Activated CD8-positive, alpha-beta T cell treated with anti-CD3 and anti-CD28 coated beads, Interleukin-2, amount 10 ng/mL, durations not matched to agents 7 days and 5 days (primary cell): ENCODE results near the gene PDE4B. TPM values are rescaled to one million over a fixed set of nuclear protein-coding genes. Genes with fewer than 3 reads are reported as not detected.
"Not testable (repeated sequence)": the region's sequence is repeated elsewhere in the genome, so short reads cannot be mapped to it uniquely, and the experiment has no call there.

Experiments used
- ATAC-seq: fragments of 150-1000 bp; cut with Tn5 transposase; one replicate; pipeline ENCODE4 v1.10.0; 2021; ENCODE audit warnings: moderate library complexity
- CTCF ChIA-PET: fragments of 350-600 bp; sonication (Branson Sonifier 250); formaldehyde crosslinking; loops from one replicate; lab custom pipeline; 2021; ENCODE audit warnings: antibody characterized with exemption; lab: Charles Lee
- POLR2A ChIA-PET: fragments of 350-600 bp; sonication (Branson Sonifier 250); formaldehyde crosslinking; loops from one replicate; lab custom pipeline; 2021; ENCODE audit warnings: antibody characterized with exemption; lab: Charles Lee
- DNase-seq: peaks from one replicate; pipeline ENCODE4 v3.0.0-alpha.2; 2020
- H3K27ac Mint-ChIP-seq: one replicate; pipeline ENCODE4 v1.8.0; 2021; ENCODE audit warnings: mild to moderate bottlenecking, mixed read lengths
- H3K27me3 Mint-ChIP-seq: one replicate; pipeline ENCODE4 v1.8.0; 2021; ENCODE audit warnings: low read depth, mixed read lengths
- H3K36me3 Mint-ChIP-seq: one replicate; pipeline ENCODE4 v1.8.0; 2021; ENCODE audit warnings: low read depth, mixed read lengths
- H3K4me1 Mint-ChIP-seq: one replicate; pipeline ENCODE4 v1.8.0; 2021; ENCODE audit warnings: low read depth, mixed read lengths
- H3K4me3 Mint-ChIP-seq: one replicate; pipeline ENCODE4 v1.8.0; 2021; ENCODE audit warnings: mild to moderate bottlenecking, mixed read lengths
- H3K9me3 Mint-ChIP-seq: one replicate; pipeline ENCODE4 v1.8.0; 2022; ENCODE audit warnings: mixed read lengths; ENCODE audit not compliant: insufficient read depth
- total RNA-seq, 2 experiments: library from RNA; stranded (reverse); gene quantifications; one replicate each; pipeline ENCODE4 v1.2.3, GENCODE V29; 2021

PDE4B gene
- total RNA-seq, 2 experiments from 2014 or later: 21.4 to 24.3 TPM

DNA sequence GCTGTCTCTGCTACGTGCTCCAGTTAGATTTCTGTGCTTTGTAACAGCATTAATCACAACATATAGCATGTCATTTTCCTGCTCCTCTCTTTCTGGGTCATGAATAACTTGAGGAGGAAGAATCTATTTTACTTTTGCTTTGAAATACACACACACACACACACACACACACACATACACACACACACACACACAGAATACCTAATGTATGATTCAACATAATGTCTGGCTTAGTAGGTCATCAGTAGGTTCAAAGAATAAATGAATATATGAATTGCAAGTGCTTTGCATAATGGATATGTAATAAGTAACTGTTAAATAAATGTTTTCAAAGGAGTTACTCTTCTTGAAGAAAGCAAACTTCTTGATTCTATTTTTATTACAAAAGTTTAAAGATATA is 249.0 kb downstream of the PDE4B start:
- DNase-seq (no peak), ATAC-seq (no peak)
- no peaks in the 10 kb centered on the region for H3K9me3 Mint-ChIP-seq
- peaks cover 4% of the 10 kb centered on the region for H3K27me3 Mint-ChIP-seq
- H3K4me1 Mint-ChIP-seq: no peaks in the 10 kb centered on the region
- H3K36me3 Mint-ChIP-seq: no peaks in the 10 kb centered on the region
- no peak overlapping the region for H3K4me3 Mint-ChIP-seq
- no peak overlapping the region for H3K27ac Mint-ChIP-seq
- ChIA-PET POLR2A (no interaction called here), CTCF (no interaction called here)

DNA sequence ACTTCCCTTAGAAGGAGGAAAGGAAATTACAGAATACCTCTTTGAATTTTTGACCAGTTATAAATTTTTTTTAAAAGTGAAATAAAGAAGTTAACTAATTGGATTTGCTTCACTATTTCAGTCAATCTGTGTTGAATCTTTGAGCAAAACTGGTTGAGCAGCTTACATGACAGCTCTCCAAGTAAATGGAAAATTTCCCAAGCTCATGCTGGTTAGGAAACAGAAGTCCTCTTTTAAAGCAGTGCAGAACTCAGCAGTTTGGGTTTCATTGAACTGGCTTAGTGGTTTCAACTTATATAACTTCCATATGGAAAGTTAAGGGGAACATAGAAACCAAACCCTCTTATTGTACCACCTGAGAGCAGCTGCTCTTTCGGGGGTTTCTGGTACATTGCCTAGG is 250.5 kb downstream of the PDE4B start:
- no peaks in the 10 kb centered on the region for H3K9me3 Mint-ChIP-seq

DNA sequence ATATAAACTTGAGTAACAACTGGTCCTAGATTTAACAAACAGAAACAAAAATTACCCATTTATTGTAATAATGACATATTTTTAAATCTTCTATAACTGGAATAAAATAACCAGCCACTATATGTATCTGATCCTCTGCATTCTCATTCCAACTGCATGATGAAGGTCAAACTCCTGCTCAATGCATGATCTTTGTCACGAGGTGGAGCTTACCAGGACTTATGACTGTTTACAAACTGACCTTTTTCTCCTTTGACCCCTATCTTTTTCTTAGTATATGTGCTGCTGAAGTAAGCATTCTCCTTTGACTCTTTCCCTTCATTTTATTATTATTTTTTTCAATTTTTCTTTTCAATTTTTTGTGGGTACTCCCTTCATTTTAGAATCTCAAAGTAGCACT is 252.2 kb downstream of the PDE4B start:
- no peaks in the 10 kb centered on the region for H3K9me3 Mint-ChIP-seq
- DNase-seq (no peak), ATAC-seq (no peak)
- POLR2A ChIA-PET: no interaction called here
- H3K4me1 Mint-ChIP-seq: no peaks in the 10 kb centered on the region
- no peak overlapping the region for H3K27ac Mint-ChIP-seq
- H3K4me3 Mint-ChIP-seq: no peak overlapping the region
- H3K27me3 Mint-ChIP-seq: peaks cover 6% of the 10 kb centered on the region
- no peaks in the 10 kb centered on the region for H3K36me3 Mint-ChIP-seq
- CTCF ChIA-PET: no interaction called here

More for the DNA sequence above, 250.5 kb downstream of the PDE4B start:
- Mint-ChIP-seq H3K27ac (no peak overlapping the region), H3K36me3 (no peaks in the 10 kb centered on the region), H3K27me3 (peaks cover 6% of the 10 kb centered on the region), H3K4me3 (no peak overlapping the region), H3K4me1 (no peaks in the 10 kb centered on the region)
- DNase-seq (no peak), ATAC-seq (no peak)
- ChIA-PET CTCF (no interaction called here), POLR2A (interaction anchor here (0.6 kb wide), 1 partner anchor 88 kb away, joined by 3 read pairs; no protein-coding TSS in a partner anchor)

DNA sequence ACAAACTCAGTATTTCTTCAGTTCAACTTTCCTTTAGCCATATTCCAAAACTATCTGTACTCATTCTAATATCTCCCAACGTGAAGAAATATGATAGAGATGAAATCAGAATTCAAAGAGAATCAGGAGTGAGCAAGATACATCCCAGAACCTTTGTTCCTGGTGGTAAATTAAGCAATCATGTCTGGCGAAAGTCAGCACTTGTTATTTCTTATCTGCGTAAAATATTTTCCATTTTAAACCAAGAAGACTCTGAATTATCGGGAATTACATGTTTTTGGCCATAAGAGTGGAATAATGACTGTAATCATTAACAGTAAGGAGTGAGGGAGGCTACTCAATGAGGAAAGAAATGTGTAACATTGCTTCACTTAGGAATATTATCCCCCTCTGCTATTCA is 253.7 kb downstream of the PDE4B start:
- H3K4me3 Mint-ChIP-seq: no peak overlapping the region

DNA sequence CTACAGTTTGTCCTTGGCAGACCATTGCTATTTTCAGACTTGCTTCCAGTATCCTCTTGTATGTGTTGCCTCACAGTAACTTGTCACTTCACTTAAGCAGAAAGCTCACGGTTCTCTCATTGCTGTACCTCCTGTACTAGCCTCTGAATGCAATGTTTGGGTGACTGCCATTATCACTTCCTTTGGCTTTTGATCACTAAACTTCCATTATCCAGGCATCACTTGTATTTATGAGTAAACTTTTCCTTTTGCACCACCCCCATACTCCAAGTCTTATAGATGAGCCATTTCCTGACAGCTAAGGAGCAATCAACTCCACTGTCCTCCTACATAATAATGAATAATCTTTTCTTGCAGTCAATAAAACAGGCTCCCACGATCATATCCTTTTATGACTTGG is 255.3 kb downstream of the PDE4B start:
- Mint-ChIP-seq H3K27ac (no peak overlapping the region), H3K4me1 (no peaks in the 10 kb centered on the region), H3K4me3 (no peak overlapping the region), H3K9me3 (no peaks in the 10 kb centered on the region), H3K36me3 (no peaks in the 10 kb centered on the region), H3K27me3 (peaks cover 8% of the 10 kb centered on the region)
- ChIA-PET POLR2A (no interaction called here), CTCF (interaction anchor here (2.8 kb wide), 1 partner anchor 195 kb away, joined by 10 read pairs; no protein-coding TSS in a partner anchor)
- ATAC-seq (no peak), DNase-seq (no peak)

More for the DNA sequence above, 253.7 kb downstream of the PDE4B start:
- H3K27ac Mint-ChIP-seq: no peak overlapping the region
- no peak for DNase-seq
- POLR2A ChIA-PET: no interaction called here
- no peak for ATAC-seq
- no peaks in the 10 kb centered on the region for H3K9me3 Mint-ChIP-seq
- no peaks in the 10 kb centered on the region for H3K4me1 Mint-ChIP-seq
- H3K36me3 Mint-ChIP-seq: no peaks in the 10 kb centered on the region
- H3K27me3 Mint-ChIP-seq: peaks cover 8% of the 10 kb centered on the region
- CTCF ChIA-PET: interaction anchor here (2.8 kb wide), 1 partner anchor 197 kb away, joined by 10 read pairs; no protein-coding TSS in a partner anchor

DNA sequence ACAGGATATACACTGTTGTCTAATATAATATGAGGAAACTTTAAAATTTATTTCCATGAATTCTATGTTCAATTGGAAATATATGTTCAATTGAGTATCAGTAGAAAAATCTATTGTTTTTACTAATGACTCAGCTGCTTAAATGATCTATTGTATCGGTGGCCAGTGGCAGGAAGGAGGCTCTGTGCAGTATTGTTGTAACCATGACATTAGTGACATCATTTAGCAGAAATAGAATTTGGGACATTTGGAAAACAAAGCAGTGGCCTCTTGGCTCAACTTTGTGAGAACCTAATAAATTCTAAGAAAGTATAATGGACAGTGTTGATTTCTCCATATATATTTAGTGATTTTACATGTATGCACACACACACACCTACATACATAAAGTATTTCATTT is 257.4 kb downstream of the PDE4B start:
- H3K9me3 Mint-ChIP-seq: no peaks in the 10 kb centered on the region
- DNase-seq (no peak), ATAC-seq (no peak)
- CTCF ChIA-PET: no interaction called here
- no peak overlapping the region for H3K27ac Mint-ChIP-seq
- POLR2A ChIA-PET: no interaction called here
- H3K27me3 Mint-ChIP-seq: peaks cover 8% of the 10 kb centered on the region
- H3K4me1 Mint-ChIP-seq: no peaks in the 10 kb centered on the region
- no peaks in the 10 kb centered on the region for H3K36me3 Mint-ChIP-seq
- no peak overlapping the region for H3K4me3 Mint-ChIP-seq

DNA sequence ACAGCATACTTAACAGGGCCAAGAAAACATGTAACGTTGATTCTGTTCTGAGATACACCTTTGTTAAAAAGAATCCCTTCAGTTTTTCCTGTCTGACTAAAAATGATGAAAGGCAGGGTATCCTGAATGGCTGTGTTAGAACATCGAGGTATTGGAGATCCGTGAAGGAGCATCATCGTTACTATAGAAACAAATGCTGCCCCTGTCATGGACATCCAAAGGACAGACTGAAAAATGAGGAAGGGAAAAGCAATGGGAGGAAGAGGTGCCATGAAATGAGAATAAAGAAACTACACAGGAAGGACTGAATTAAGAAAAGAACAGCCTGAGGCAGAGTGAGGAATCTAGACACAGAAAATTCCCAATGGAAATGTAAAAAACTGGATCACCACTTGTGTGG is 257.9 kb downstream of the PDE4B start:
- Mint-ChIP-seq H3K4me1 (no peaks in the 10 kb centered on the region), H3K9me3 (no peaks in the 10 kb centered on the region), H3K4me3 (no peak overlapping the region), H3K27me3 (peaks cover 7% of the 10 kb centered on the region), H3K36me3 (no peaks in the 10 kb centered on the region), H3K27ac (no peak overlapping the region)
- ChIA-PET CTCF (no interaction called here), POLR2A (no interaction called here)
- ATAC-seq (no peak), DNase-seq (no peak)

DNA sequence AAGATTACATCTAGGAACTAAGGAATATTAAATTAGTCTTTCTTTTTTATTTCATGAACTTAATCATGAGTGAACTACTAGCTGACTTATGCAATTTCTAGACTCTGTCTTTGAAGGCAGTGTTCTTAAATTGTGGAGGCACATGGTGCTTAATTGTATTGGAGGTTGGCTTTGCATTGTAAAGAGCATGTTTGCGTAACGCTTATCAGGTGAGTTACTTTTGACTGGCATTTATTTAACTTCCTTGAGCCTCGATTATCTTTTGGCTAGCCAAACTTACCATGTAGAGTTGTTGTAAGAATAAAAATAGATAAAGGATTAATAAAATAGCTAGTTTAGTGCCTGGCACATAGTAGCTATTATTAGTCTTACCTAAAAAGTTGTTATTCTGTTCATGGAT is 262.4 kb downstream of the PDE4B start:
- H3K4me1 Mint-ChIP-seq: no peaks in the 10 kb centered on the region
- CTCF ChIA-PET: no interaction called here
- no peaks in the 10 kb centered on the region for H3K36me3 Mint-ChIP-seq
- no peaks in the 10 kb centered on the region for H3K9me3 Mint-ChIP-seq
- POLR2A ChIA-PET: no interaction called here
- no peak overlapping the region for H3K27ac Mint-ChIP-seq
- H3K4me3 Mint-ChIP-seq: no peak overlapping the region
- H3K27me3 Mint-ChIP-seq: peaks cover 4% of the 10 kb centered on the region
- DNase-seq (no peak), ATAC-seq (no peak)

DNA sequence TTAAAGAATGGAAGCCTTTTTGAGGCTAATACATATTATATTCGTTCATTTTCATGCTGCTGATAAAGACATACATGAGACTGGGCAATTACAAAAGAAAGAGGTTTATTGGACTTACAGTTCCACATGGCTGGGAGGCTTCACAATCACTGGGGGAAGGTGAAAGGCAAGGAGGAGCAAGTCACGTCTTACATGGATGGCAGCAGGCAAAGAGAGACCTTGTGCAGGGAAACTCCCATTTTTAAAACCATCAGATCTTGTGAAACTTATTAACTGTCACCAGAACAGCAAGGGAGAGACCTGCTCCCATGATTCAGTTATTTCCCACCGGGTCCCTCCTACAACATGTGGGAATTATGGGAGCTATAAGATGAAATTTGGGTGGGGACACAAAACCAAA is 264.8 kb downstream of the PDE4B start:
- POLR2A ChIA-PET, H3K27ac Mint-ChIP-seq, ATAC-seq, DNase-seq, H3K36me3 Mint-ChIP-seq, H3K4me1 Mint-ChIP-seq, H3K4me3 Mint-ChIP-seq, H3K9me3 Mint-ChIP-seq, H3K27me3 Mint-ChIP-seq: not testable (repeated sequence)
- CTCF ChIA-PET: interaction anchor here (0.9 kb wide), 1 partner anchor 17 kb away, joined by 3 read pairs; no protein-coding TSS in a partner anchor

DNA sequence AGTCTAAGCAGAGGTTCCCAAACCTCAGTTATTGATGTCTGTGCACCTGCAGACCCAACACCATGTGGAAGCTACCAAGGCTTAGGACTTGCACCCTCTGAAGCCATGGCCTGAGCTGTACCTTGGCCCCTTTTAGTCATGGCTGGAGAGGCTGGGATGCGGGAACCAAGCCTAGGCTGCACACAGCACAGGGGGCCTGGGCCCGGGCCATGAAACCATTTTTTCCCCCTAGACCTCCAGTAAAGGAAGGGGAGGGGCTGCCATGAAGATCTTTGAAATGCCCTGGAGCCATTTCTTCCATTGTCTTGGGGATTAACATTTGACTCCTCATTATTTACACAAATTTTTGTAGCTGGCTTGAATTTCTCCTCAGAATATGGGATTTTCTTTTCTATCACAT is 265.9 kb downstream of the PDE4B start:
- CTCF ChIA-PET: no interaction called here

DNA sequence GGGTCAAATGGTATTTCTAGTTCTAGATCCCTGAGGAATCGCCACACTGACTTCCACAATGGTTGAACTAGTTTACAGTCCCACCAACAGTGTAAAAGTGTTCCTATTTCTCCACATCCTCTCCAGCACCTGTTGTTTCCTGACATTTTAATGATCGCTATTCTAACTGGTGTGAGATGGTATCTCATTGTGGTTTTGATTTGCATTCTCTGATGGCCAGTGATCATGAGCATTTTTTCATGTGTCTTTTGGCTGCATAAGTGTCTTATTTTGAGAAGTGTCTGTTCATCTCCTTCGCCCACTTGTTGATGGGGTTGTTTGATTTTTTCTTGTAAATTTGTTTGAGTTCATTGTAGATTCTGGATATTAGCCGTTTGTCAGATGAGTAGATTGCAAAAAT is 274.5 kb downstream of the PDE4B start:
- H3K4me3 Mint-ChIP-seq, H3K4me1 Mint-ChIP-seq, DNase-seq, POLR2A ChIA-PET, H3K36me3 Mint-ChIP-seq, H3K27ac Mint-ChIP-seq, H3K9me3 Mint-ChIP-seq, ATAC-seq, CTCF ChIA-PET: not testable (repeated sequence)
- H3K27me3 Mint-ChIP-seq: peaks cover 16% of the 10 kb centered on the region

More for the DNA sequence above, 265.9 kb downstream of the PDE4B start:
- ATAC-seq (no peak), DNase-seq (no peak)
- Mint-ChIP-seq H3K4me1 (no peaks in the 10 kb centered on the region), H3K9me3 (no peaks in the 10 kb centered on the region), H3K27me3 (peaks cover 11% of the 10 kb centered on the region), H3K36me3 (no peaks in the 10 kb centered on the region), H3K27ac (no peak overlapping the region), H3K4me3 (no peak overlapping the region)
- POLR2A ChIA-PET: no interaction called here

DNA sequence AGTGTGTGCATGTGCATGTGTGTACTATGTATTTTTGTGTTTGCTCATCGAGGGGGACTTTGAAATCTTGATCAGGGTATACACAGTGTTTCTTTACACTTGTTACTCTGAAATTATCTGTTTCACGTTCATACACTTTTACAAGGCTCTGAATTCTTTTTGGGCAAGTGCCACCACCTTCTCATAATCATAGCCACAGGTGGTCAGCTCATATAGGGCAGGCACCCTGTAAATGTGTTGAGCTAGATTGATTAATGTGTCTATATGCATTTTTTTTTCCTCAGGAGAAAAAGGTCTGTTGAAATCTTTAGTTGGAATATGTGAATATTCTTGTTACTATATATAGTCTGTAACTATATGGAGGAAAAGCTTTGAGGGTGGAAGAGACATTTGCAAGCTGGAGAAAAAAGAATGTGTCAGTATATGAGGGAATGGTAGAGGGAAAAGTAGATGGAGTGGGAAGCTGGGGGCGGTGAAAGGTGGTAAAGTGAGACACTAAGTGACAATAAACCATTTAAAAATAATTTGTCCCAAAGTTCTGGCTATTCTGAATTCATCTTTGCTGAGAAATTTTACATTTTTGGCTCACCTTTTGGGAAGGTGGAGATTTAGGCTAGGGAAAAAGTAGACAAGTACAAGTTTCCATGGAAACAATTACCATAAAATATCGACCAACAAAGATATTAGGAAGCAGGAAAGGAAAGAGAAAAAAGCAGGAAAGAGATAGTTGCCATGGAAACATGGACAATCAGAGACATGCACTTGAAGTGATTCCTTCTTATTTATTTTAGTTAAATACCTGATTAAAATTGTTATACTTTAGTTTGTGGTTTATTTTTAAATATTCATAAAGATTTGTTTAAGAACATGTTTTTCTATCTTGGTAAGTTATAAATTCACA is 277.5 kb downstream of the PDE4B start:
- DNase-seq: no peak
- no peaks in the 10 kb centered on the region for H3K9me3 Mint-ChIP-seq
- ChIA-PET CTCF (interaction anchor here (2.2 kb wide), 1 partner anchor 172 kb away, joined by 7 read pairs; no protein-coding TSS in a partner anchor), POLR2A (no interaction called here)
- ATAC-seq: no peak
- H3K27ac Mint-ChIP-seq: no peak overlapping the region
- no peaks in the 10 kb centered on the region for H3K36me3 Mint-ChIP-seq
- peaks cover 14% of the 10 kb centered on the region for H3K27me3 Mint-ChIP-seq
- H3K4me3 Mint-ChIP-seq: no peak overlapping the region
- no peaks in the 10 kb centered on the region for H3K4me1 Mint-ChIP-seq
